ENCODE measurements around the gene TP53RK.

The TP53RK gene

DNA sequence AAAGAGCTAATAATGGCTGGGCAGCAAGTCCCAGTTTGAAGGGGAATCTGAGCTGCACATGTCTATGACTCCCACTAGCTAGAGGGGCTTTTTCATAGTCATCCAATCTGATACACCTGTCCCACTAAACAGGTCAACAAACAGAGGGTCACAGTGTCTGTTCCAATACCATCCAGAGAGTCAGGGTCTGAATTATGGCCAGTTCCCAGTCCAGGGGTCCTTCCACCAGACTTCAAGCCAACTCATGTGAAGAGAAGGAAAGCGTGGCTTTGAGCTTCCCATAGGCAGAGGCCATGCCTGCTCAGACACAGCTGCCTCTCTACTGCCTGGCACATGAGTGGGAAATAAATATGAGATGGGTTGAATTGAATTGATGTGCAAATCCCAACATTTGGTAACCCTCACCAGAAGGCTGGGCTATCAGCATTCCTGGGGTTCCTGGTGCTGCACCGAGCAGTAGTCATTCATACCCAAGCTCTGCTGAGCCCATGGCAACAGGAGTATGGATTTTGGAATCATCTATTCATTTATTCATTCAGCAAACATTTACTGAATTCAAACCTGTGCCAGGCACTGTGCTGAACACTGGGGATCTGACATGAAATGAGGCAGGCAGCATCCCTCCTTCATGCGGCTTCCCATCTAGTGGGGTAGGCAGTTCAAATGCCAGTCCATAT, 17.2 kb downstream of the TP53RK start:
- no peak for TF ChIP-seq ZNF70 (CRISPR knock-in tag; IDR thresholded peaks at IDR 0.05)
- no peak for TF ChIP-seq TCF4 (CRISPR knock-in tag; IDR thresholded peaks at IDR 0.05; ENCODE audit: borderline replicate concordance)

GRCh38 chr20:46670585-46671584, 18.4 kb downstream of the TP53RK start:
- TF ChIP-seq ZNF565 (CRISPR knock-in tag; conservative IDR thresholded peaks at IDR 0.05; ENCODE audit: low read depth), result no peak
- TF ChIP-seq, protein P1, sequence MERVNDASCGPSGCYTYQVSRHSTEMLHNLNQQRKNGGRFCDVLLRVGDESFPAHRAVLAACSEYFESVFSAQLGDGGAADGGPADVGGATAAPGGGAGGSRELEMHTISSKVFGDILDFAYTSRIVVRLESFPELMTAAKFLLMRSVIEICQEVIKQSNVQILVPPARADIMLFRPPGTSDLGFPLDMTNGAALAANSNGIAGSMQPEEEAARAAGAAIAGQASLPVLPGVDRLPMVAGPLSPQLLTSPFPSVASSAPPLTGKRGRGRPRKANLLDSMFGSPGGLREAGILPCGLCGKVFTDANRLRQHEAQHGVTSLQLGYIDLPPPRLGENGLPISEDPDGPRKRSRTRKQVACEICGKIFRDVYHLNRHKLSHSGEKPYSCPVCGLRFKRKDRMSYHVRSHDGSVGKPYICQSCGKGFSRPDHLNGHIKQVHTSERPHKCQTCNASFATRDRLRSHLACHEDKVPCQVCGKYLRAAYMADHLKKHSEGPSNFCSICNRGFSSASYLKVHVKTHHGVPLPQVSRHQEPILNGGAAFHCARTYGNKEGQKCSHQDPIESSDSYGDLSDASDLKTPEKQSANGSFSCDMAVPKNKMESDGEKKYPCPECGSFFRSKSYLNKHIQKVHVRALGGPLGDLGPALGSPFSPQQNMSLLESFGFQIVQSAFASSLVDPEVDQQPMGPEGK (CRISPR knock-in tag; IDR thresholded peaks at IDR 0.05; ENCODE audit: borderline replicate concordance), result no peak
- no peak for TF ChIP-seq GLIS3 (CRISPR knock-in tag; IDR thresholded peaks at IDR 0.05)
- TF ChIP-seq ZNF8 (CRISPR knock-in tag; IDR thresholded peaks at IDR 0.05), result no peak
- no peak for TF ChIP-seq CSRNP3 (CRISPR knock-in tag; IDR thresholded peaks at IDR 0.05)
- no peak for TF ChIP-seq POU6F1 (CRISPR knock-in tag; IDR thresholded peaks at IDR 0.05; ENCODE audit: borderline replicate concordance, low read depth)
- no peak for TF ChIP-seq BACH2 (CRISPR knock-in tag; IDR thresholded peaks at IDR 0.05; ENCODE audit: borderline replicate concordance)
- TF ChIP-seq RARB (CRISPR knock-in tag; IDR thresholded peaks at IDR 0.05), result no peak
- TF ChIP-seq OSR1 (CRISPR knock-in tag; IDR thresholded peaks at IDR 0.05), result no peak
- no peak for TF ChIP-seq ARNTL (CRISPR knock-in tag; IDR thresholded peaks at IDR 0.05; ENCODE audit: borderline replicate concordance, low read depth)
- TF ChIP-seq TSHZ2 (CRISPR knock-in tag; IDR thresholded peaks at IDR 0.05), result no peak
- TF ChIP-seq ESRRG (CRISPR knock-in tag; IDR thresholded peaks at IDR 0.05), result no peak
- TF ChIP-seq ZFP30 (CRISPR knock-in tag; IDR thresholded peaks at IDR 0.05), result no peak
- TF ChIP-seq ZFP3 (CRISPR knock-in tag; IDR thresholded peaks at IDR 0.05), result no peak
- ATAC-seq, result no peak

More for the DNA sequence above, 17.2 kb downstream of the TP53RK start:
- no peak for ATAC-seq

DNA sequence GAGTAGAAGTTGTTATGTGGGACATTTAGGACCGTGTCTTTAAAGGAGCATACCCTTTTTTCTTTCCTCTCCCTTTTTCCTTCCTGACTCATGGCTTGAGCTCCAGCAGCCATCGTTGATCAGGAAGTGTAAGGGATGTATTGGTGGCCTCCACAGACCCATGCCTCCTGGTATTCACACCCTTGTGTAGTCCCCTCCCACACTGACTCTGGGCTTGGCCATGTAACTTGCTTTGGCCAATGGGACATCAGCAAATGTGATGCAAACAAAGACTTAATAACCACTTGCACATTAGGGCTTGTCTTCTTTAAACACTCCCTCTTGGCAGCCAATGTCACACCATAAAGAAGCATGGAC, 19.0 kb downstream of the TP53RK start:
- no peak for ATAC-seq
- TF ChIP-seq TCF4 (CRISPR knock-in tag; IDR thresholded peaks at IDR 0.05; ENCODE audit: borderline replicate concordance), result no peak
- no peak for TF ChIP-seq ZNF8 (CRISPR knock-in tag; IDR thresholded peaks at IDR 0.05)
- TF ChIP-seq ZNF70 (CRISPR knock-in tag; IDR thresholded peaks at IDR 0.05), result no peak
- TF ChIP-seq CSRNP3 (CRISPR knock-in tag; IDR thresholded peaks at IDR 0.05), result no peak
- TF ChIP-seq OSR1 (CRISPR knock-in tag; IDR thresholded peaks at IDR 0.05), result no peak
- TF ChIP-seq ARNTL (CRISPR knock-in tag; IDR thresholded peaks at IDR 0.05; ENCODE audit: borderline replicate concordance, low read depth), result no peak
- no peak for TF ChIP-seq RARB (CRISPR knock-in tag; IDR thresholded peaks at IDR 0.05)
- TF ChIP-seq ESRRG (CRISPR knock-in tag; IDR thresholded peaks at IDR 0.05), result no peak
- TF ChIP-seq ZC3H10 (CRISPR knock-in tag; IDR thresholded peaks at IDR 0.05), result no peak
- no peak for TF ChIP-seq CREB5 (CRISPR knock-in tag; IDR thresholded peaks at IDR 0.05; ENCODE audit: low read depth)
- no peak for TF ChIP-seq PPARA (CRISPR knock-in tag; IDR thresholded peaks at IDR 0.05; ENCODE audit: borderline replicate concordance)
- no peak for TF ChIP-seq BACH2 (CRISPR knock-in tag; IDR thresholded peaks at IDR 0.05; ENCODE audit: borderline replicate concordance)
- no peak for TF ChIP-seq POU6F1 (CRISPR knock-in tag; IDR thresholded peaks at IDR 0.05; ENCODE audit: borderline replicate concordance, low read depth)
- no peak for TF ChIP-seq TOX (CRISPR knock-in tag; IDR thresholded peaks at IDR 0.05; ENCODE audit: borderline replicate concordance)
- no peak for TF ChIP-seq SNAI2 (CRISPR knock-in tag; IDR thresholded peaks at IDR 0.05)
- TF ChIP-seq CSDC2 (CRISPR knock-in tag; IDR thresholded peaks at IDR 0.05), result no peak
